ENCODE data around the gene AKT1S1.
"Not testable (repeated sequence)": the region's sequence is repeated elsewhere in the genome, so short reads cannot be mapped to it uniquely, and the experiment has no call there.

Gene AKT1S1

DNA sequence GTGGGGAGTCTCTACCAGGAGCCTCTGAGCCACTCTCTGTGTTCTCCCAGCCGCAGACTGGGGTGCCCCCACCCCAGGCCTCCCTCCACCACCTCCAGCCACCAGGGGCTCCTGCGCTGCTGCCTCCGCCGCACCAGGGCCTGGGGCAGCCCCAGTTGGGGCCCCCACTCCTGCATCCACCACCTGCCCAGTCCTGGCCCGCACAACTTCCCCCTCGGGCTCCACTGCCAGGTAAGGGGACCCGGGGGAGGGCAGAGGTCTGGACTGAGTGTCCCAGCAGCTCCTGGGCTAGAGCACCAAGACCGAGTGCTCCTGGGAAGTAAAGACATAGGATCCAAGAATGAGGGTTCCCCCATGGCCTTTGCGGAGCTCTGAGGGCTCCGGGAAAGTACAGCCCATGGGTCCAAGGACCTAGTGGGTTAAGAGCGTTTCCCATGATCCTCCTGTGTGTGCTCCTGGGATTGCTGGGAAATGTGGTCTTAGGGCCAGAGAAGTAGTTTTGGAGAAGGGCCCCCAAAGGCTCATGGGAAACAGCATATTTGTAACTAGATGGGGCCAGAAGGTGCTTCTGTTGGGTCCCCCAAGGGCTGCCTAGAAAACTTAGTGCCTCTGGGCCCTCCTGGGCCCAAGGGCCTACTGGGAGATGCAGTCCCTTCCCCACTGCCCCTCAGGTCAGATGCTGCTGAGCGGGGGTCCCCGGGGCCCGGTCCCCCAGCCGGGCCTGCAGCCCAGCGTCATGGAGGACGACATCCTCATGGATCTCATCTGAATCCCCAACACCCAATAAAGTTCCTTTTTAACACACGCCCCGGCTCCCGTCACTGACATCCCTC is 40.8 kb downstream of the AKT1S1 start:
- no peak for DNase-seq (ENCODE audit: low read depth)

DNA sequence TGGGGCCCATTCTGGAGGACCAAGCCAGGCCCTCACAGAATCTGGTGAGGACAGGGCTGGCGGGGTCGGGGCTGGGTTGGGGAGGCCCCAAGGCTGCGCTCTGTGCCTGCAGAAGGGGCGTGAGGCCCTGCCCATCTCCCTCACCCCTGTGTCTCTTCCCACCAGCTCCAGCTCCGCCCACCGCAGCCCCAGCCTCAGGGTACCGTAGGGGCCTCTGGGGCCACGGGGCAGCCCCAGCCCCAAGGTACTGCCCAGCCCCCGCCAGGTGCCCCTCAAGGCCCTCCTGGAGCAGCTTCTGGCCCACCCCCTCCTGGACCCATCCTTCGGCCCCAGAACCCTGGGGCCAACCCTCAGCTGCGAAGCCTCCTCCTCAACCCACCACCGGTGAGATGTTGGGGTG is 41.6 kb downstream of the AKT1S1 start:
- DNase-seq (ENCODE audit: low read depth): no peak

DNA sequence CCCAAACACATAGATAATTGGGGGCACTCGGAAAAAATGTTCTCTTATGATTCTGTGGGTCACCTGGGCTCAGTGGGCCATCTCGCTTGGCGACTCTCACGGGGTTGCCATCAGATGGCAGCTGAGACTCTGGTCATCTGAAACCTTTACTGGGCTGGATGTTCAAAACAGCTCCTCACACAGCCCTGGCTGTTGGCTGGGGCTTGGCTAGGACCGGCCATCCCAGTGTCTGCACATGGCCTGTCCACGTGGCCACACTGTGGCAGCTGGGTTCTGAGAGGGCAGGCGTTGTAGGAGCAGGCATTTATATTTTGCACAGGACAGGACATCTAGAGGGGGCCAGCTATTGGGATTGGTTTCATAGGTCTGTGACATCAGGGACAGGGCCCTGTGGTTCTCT is 43.6 kb downstream of the AKT1S1 start:
- no peak for DNase-seq (ENCODE audit: low read depth)

- no peak for DNase-seq (ENCODE audit: low read depth)
Observed at GRCh38 chr19:49832556-49832955, 44.6 kb downstream of the AKT1S1 start.

DNA sequence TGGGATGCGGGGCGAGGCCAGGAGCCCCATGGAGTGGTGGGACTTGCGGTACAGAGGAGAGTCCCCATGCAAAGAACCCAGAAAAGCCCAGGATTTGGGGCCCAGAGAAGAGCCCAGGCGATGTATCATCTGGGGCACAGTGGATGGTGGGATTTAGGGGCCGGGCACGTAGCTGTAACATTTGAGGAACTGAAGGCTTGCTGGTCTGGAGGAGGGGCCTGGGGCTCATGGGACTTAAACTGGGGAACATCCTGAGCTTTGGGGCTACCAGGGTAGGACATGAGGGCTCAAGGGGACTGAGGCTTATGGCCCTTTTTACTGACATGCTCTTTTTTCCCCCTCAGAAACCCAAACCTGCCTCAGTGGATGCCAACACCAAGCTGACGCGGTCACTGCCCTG is 45.6 kb downstream of the AKT1S1 start:
- no peak for DNase-seq (ENCODE audit: low read depth)

- DNase-seq (ENCODE audit: low read depth): no peak
Observed at GRCh38 chr19:49830766-49831165, 46.4 kb downstream of the AKT1S1 start.

DNA sequence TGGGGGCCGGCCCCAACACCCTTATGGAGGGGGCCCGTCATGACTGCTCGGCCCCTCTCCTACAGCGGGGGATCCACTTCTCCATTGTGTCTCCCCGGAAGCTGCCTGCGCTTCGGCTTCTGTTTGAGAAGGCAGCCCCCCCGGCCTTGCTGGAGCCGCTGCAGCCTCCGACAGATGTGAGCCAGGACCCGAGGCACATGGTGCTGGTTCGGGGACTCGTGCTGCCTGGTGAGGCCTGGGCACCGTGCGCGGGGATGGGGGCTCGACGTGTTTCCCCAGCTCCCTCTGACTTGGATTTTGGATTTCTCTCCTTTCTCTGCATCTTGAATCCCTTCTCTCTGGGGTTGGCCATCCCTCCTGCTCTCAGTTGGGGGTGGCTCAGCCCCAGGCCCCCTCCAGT is 47.4 kb downstream of the AKT1S1 start:
- no peak for DNase-seq (ENCODE audit: low read depth)

DNA sequence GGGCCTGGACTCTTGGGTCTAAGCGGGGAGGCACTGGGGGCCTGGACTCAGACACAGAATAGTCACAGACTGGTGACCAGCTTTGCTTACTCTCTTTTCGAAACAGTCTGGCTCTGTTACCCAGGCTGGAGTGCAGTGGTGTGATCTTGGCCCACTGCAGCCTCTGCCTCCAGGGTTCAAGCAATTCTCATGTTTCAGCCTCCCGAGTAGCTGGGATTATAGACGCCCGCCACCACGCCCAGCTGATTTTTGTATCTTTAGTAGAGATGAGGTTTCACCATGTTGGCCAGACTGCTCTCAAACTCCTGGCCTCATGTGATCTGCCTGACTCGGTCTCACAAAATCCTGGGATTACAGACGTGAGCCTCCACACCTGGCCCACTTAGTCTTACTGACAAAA is 48.0 kb downstream of the AKT1S1 start:
- DNase-seq (ENCODE audit: low read depth): no peak

- no peak for DNase-seq (ENCODE audit: low read depth)
Observed at GRCh38 chr19:49827034-49827433, 50.1 kb downstream of the AKT1S1 start.

- DNase-seq (ENCODE audit: low read depth): no peak
Observed at GRCh38 chr19:49824662-49825061, 52.5 kb downstream of the AKT1S1 start.

GRCh38 chr19:49823472-49823871 is 53.7 kb downstream of the AKT1S1 start:
- DNase-seq (ENCODE audit: low read depth): no peak

- no peak for DNase-seq (ENCODE audit: low read depth)
Observed at GRCh38 chr19:49820125-49820524, 57.0 kb downstream of the AKT1S1 start.

DNA sequence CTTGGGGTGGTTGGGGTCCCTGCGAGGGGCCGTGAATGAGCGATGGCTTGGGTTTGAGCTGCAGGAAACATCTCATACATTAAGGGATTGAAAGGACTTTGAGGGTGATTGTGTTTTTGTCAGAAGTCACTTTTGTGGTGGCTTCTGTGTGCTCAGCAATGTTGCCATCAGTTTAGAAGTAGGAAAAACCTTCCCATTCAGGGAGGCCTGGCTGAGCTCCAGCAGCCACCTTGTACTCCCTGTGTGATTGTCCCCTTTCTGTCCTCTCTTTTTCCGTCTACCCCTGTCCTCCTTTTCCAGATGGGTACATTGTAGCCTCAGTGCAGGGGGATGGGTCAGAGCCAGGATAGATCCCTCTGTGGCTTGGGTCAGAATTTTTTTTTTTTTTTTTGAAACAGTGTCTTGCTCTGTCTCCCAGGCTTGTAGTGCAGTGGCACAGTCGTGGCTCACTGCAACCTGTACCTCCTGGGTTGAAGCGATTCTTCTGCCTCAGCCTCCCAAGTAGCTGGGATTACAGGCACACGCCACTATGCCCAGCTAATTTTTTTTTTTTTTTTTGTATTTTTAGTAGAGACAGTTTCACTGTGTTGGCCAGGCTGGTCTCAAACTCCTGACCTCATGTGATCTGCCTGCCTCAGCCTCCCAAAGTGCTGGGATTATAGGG is 57.6 kb downstream of the AKT1S1 start:
- not testable (repeated sequence) for DNase-seq (ENCODE audit: low read depth)
